Astrocyte of the cerebellum (primary cell): ENCODE data around the gene PEAK1.

Experiments
- DNase-seq: peaks from one replicate; pipeline ENCODE4 v3.0.0-alpha.2; 2011; ENCODE audit warnings: low read depth
- H3K4me3 ChIP-seq: 2 replicates; pipeline ENCODE4 v1.5.1; 2011; ENCODE audit warnings: mild to moderate bottlenecking, low read depth, low read length, moderate library complexity
- CTCF ChIP-seq: IDR thresholded peaks from 2 replicates; pipeline ENCODE4 v1.5.1; 2012; ENCODE audit warnings: low read length, low read depth, moderate library complexity, mild to moderate bottlenecking; ENCODE audit errors: missing control alignments
- in situ Hi-C: cut with HindIII; loops from 2 replicates; pipeline ENCODE4 v1.10.0; 2017; ENCODE audit warnings: low sequenced_read_pairs

The PEAK1 gene

GRCh38 chr15:77446840-77447390 lies 27.0 kb upstream of the PEAK1 start:
- in situ Hi-C loops: no loop called here
- H3K4me3 ChIP-seq: no peak overlapping the region
- TF ChIP-seq CTCF: no peak
- DNase-seq: no peak

GRCh38 chr15:77440378-77440999 lies 20.6 kb upstream of the PEAK1 start:
- in situ Hi-C loops: no loop called here
- no peak for TF ChIP-seq CTCF
- no peak for DNase-seq
- H3K4me3 ChIP-seq: no peak overlapping the region

GRCh38 chr15:77437264-77437663 lies 17.4 kb upstream of the PEAK1 start:
- in situ Hi-C loops: no loop called here
- TF ChIP-seq CTCF: no peak
- H3K4me3 ChIP-seq: no peak overlapping the region
- no peak for DNase-seq

GRCh38 chr15:77436822-77437221 lies 16.9 kb upstream of the PEAK1 start:
- no peak overlapping the region for H3K4me3 ChIP-seq
- no peak for DNase-seq
- no peak for TF ChIP-seq CTCF
- in situ Hi-C loops: no loop called here

- H3K4me3 ChIP-seq: no peak overlapping the region
- DNase-seq: no peak
- in situ Hi-C loops: no loop called here
- TF ChIP-seq CTCF: no peak
These were observed 10.7 kb upstream of the PEAK1 start for GRCh38 chr15:77430652-77431051.

GRCh38 chr15:77430213-77430612 lies 10.3 kb upstream of the PEAK1 start:
- in situ Hi-C loops: no loop called here
- TF ChIP-seq CTCF: no peak
- DNase-seq: no peak
- H3K4me3 ChIP-seq: no peak overlapping the region
